ENCODE measurements around the gene LOXL3. TPM values are rescaled to one million over a fixed set of nuclear protein-coding genes. Genes with fewer than 3 reads are reported as not detected.

LOXL3 gene
- total RNA-seq, 1 donor from 2014 or later: 2.3 TPM

DNA sequence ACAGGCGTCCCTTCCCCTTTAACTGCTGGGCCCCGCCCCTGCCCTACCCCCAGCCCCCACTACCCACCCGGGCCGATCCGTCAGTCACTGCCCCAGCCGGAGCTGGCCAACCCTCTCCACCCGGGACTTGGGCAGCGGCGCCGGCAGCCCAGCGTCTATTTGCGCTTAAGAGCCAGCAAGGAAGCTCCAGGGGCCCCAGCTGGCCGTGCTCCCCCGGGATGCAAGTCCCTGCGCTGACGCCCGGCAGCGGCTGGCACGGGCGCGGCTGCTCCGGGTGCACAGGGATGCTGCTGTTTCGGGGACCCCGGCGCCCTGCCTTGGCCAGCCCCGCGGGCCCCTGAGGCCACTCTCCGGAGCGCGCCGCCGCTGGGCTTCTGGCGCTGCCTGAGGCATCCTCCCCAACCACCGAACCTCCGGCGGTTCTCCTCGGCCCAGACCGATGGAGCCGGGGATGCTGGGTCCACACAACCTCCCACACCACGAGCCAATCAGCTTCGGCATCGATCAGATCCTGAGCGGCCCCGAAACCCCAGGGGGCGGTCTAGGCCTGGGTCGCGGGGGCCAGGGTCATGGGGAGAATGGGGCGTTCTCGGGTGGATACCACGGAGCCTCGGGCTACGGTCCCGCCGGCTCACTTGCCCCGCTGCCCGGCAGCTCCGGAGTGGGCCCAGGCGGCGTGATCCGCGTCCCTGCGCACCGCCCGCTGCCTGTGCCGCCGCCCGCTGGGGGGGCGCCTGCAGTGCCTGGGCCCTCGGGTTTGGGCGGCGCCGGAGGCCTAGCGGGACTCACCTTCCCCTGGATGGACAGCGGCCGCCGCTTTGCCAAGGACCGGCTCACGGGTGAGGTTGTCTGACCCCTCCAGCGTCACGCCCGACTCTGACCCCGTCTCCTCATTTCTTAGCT lies 39.1 kb downstream of the LOXL3 start, which contains the start of gene TLX2:
Gene TLX2 (plus strand): TSS at position 83 of the 903 bp plus-strand sequence. CDS start 357 bp downstream, at position 440.
- ATAC-seq (ENCODE audit: low read depth): no peak
- TF ChIP-seq, protein P1, sequence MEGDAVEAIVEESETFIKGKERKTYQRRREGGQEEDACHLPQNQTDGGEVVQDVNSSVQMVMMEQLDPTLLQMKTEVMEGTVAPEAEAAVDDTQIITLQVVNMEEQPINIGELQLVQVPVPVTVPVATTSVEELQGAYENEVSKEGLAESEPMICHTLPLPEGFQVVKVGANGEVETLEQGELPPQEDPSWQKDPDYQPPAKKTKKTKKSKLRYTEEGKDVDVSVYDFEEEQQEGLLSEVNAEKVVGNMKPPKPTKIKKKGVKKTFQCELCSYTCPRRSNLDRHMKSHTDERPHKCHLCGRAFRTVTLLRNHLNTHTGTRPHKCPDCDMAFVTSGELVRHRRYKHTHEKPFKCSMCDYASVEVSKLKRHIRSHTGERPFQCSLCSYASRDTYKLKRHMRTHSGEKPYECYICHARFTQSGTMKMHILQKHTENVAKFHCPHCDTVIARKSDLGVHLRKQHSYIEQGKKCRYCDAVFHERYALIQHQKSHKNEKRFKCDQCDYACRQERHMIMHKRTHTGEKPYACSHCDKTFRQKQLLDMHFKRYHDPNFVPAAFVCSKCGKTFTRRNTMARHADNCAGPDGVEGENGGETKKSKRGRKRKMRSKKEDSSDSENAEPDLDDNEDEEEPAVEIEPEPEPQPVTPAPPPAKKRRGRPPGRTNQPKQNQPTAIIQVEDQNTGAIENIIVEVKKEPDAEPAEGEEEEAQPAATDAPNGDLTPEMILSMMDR (IDR thresholded peaks at IDR 0.05): no peak

DNA sequence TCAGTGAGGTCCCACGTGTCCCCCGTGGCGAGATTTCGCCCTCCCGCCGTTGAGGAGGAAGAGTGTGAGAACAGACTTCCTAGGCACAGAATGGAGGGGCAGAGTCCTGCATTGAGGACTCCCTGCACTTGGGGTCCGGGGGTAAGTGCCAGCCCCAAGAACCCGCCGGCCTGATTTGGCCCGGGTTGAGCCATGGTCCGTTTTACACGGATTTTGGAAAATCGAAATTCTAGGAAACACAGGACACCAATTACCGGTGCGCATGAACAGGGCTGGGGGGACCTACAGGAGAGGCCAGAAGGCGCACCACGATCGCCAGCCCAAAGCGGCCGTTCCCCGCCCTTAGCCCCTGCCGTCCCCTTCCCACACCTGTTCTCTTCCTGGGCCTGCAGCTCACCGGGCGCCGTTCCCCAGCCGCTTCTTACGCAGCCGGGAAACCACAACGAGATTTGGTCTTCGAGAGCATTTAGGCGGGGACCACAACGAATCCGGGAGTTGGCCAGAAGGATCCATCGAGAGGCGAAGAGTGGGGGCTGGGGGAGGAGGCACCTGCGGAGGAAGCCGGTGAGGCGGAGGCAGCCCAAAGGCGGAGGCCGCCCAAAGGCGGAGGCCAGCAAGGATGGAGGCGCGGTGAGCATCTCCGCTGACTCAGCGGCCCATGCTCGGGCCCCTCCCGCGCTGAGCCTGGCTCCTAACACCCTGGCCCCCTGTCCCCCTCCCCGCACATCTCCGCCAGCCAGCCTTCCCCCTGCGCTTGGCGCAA lies 40.0 kb downstream of the LOXL3 start:
- Mint-ChIP-seq H3K4me3 (peak overlapping the region; percentile 28), H3K27ac (no peak overlapping the region), H3K9me3 (no peaks in the 10 kb centered on the region), H3K27me3 (peaks cover 49% of the 10 kb centered on the region), H3K4me1 (peaks cover 28% of the 10 kb centered on the region), H3K36me3 (ENCODE audit: low read depth) (no peaks in the 10 kb centered on the region)
- ATAC-seq (ENCODE audit: low read depth) (no peak), DNase-seq (no peak)
- CTCF ChIA-PET: interaction anchor here (0.8 to 1.3 kb wide), 2 partner anchors 73 to 75 kb away, joined by 3 read pairs; no protein-coding TSS in a partner anchor
- TF ChIP-seq, protein P1 (IDR thresholded peaks at IDR 0.05): no peak
- POLR2A ChIA-PET: interaction anchor here (0.6 to 3.9 kb wide), 7 partner anchors 8 to 264 kb away, joined by 3 to 18 read pairs (median 3); partner anchors contain the start of genes DQX1, MOGS and MRPL53
- intact Hi-C loops (cut with micrococcal nuclease): loop anchor here (2.0 to 10.0 kb wide), 2 partner anchors 15 to 339 kb away; partner anchors contain the start of genes LBX2 and MOB1A

More for the DNA sequence above, 39.1 kb downstream of the LOXL3 start, which contains the start of gene TLX2:
- peak within 1 kb of the TSS; percentile 66 for H3K4me3 Mint-ChIP-seq
- peak; percentile 30 for DNase-seq
- no peak within 1 kb of the TSS for H3K27ac Mint-ChIP-seq
- no peaks in the 10 kb centered on the region for H3K9me3 Mint-ChIP-seq
- H3K36me3 Mint-ChIP-seq (ENCODE audit: low read depth): no peaks in the 10 kb centered on the region
- ChIA-PET POLR2A (interaction anchor here (0.6 to 3.9 kb wide), 6 partner anchors 7 to 265 kb away, joined by 3 to 18 read pairs (median 3); partner anchors contain the start of genes MOGS and MRPL53), CTCF (interaction anchor here (1.3 kb wide), 1 partner anchor 73 kb away, joined by 3 read pairs; no protein-coding TSS in a partner anchor)
- peaks cover 28% of the 10 kb centered on the region for H3K4me1 Mint-ChIP-seq
- H3K27me3 Mint-ChIP-seq: peaks cover 52% of the 10 kb centered on the region
- intact Hi-C loops (cut with micrococcal nuclease): loop anchor here (2.0 to 10.0 kb wide), 2 partner anchors 16 to 340 kb away; partner anchors contain the start of genes LBX2 and MOB1A

- ATAC-seq (ENCODE audit: low read depth) (no peak), DNase-seq (no peak)
- H3K27me3 Mint-ChIP-seq: peaks cover 41% of the 10 kb centered on the region
These were observed 40.8 kb downstream of the LOXL3 start for GRCh38 chr2:74512744-74513604.

More at GRCh38 chr2:74512744-74513604, 40.8 kb downstream of the LOXL3 start:
- TF ChIP-seq, protein P1 (IDR thresholded peaks at IDR 0.05): no peak
- Mint-ChIP-seq H3K36me3 (ENCODE audit: low read depth) (no peaks in the 10 kb centered on the region), H3K27ac (no peak overlapping the region), H3K4me3 (peak overlapping the region; percentile 28), H3K4me1 (peaks cover 34% of the 10 kb centered on the region), H3K9me3 (no peaks in the 10 kb centered on the region)
- intact Hi-C loops (cut with micrococcal nuclease): loop anchor here (10.0 kb wide), 1 partner anchor 338 kb away; the partner anchor contains the start of gene MOB1A
- CTCF ChIA-PET: interaction anchor here (0.8 kb wide), 1 partner anchor 76 kb away, joined by 3 read pairs; no protein-coding TSS in a partner anchor
- POLR2A ChIA-PET: interaction anchor here (0.7 to 3.9 kb wide), 8 partner anchors 9 to 263 kb away, joined by 3 to 18 read pairs (median 4); partner anchors contain the start of gene DQX1

Data from activated B cell treated with CpG ODN at 0.5 μM for 24 hours (primary cell).